ENCODE measurements around the gene RGS17.
A peak's percentile ranks its signal among the peaks of the same experiment; 100 is the strongest.
"Not testable (repeated sequence)": the region's sequence is repeated elsewhere in the genome, so short reads cannot be mapped to it uniquely, and the experiment has no call there.

Gene RGS17

GRCh38 chr6:153032255-153032882 is 98.7 kb downstream of the RGS17 start:
- DNase-seq (ENCODE audit: low spot score): peak; percentile 25

DNA sequence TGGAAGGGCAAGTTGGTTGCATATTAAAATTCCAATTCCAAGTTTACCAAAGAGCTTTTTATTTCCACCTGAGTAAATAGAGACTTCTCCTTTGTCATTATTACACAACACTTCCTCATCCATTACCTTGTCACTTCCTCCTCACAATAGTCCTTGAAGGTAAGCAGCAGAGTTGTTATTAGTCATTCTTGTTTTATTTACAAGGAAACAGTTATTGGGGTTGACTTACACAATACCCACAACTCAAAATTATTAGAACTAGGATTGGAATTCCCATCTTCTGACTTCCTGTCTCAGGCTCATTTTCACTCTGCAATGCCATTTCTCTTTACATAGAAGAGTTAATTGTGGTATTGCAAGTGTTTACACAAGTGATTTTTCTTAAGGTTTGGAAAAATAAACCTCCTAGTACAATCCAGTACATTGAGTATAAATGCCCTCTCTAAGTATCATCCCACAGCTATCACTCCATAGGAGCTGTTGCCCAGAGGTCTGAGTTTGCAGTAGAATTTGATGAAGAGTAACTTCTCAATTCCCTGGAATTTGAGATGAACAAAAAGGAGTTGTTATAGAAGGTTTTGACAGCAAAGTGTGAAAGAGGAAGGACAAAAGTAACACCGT is 99.6 kb downstream of the RGS17 start:
- DNase-seq (ENCODE audit: low spot score): no peak

DNA sequence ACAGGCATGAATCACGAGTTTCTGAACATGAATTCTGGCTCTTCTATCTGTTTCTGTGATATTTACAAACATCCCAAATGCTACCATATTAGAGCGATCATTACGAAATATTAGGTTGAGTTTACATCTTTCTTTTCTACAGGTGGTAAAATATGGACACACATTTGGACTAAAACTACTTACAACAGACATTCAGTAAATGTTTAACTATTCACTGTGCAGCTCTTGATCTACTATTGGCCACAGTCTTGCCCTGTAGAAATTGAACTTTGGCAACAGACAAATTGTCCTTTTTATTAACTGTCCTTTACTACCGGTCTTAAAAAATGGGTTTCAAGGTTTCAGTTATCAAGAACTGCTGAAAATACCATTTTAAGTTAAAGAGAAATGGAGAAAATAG is 102.1 kb downstream of the RGS17 start:
- DNase-seq (ENCODE audit: low spot score): no peak

GRCh38 chr6:153028286-153028685 is 102.8 kb downstream of the RGS17 start:
- DNase-seq (ENCODE audit: low spot score): no peak

GRCh38 chr6:153027480-153027879 is 103.6 kb downstream of the RGS17 start:
- DNase-seq (ENCODE audit: low spot score): no peak

DNA sequence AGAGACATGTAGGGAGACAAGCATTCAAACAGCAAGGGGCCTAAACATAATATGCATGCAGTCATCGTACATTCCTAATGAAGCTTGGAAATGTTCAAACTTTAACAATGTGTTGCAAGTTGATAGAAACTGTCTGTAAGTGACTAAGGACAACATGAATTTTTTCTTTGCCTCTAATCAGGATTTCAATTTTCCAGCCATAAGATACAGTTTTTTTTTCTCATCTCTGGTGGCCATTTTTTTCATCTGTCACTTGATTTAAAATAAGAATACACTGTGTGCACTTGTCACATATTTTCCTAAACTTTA is 106.4 kb downstream of the RGS17 start:
- DNase-seq (ENCODE audit: low spot score): no peak

DNA sequence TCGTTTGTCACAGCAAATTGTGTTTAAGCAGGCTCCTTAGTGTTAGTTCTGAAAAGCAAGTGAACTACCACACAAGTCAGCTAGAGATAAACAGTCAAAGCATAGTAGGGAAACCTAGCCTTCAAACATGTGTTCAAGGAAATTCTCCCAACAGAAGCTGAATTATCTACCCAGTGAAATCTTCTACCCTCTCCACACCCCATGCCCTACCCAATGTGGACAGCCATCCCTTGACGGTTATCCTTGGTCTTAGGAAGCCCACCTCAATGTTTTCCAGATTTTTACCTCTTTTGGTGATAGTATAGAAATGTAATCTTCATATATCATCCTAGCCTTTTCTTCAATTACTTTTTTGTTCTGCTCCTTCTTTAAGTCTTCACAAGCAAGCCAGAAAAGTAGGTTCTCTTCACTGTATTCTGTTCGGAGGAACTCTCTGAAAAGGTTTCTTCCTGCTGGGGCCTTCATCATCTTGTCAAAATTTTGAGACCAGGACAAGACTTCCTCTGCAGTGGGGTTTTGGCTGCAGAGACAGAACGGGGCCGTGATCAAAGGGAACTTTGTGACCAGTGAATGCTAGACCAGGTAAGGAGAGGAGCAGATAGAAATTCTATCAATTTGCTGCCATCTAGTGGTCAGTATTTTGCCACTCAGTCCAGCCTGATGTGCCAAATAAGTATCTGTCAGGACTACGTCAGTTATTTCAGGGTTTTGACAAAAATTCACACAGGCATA is 106.9 kb downstream of the RGS17 start:
- peak; percentile 47 for DNase-seq (ENCODE audit: low spot score)

GRCh38 chr6:153018355-153018754 is 112.7 kb downstream of the RGS17 start:
- no peak for DNase-seq (ENCODE audit: low spot score)

GRCh38 chr6:153016846-153017245 is 114.2 kb downstream of the RGS17 start:
- no peak for DNase-seq (ENCODE audit: low spot score)

GRCh38 chr6:153015094-153015640 is 115.9 kb downstream of the RGS17 start:
- no peak for DNase-seq (ENCODE audit: low spot score)

GRCh38 chr6:153013438-153013837 is 117.6 kb downstream of the RGS17 start:
- no peak for DNase-seq (ENCODE audit: low spot score)

GRCh38 chr6:153012856-153013255 is 118.2 kb downstream of the RGS17 start:
- DNase-seq (ENCODE audit: low spot score): no peak

DNA sequence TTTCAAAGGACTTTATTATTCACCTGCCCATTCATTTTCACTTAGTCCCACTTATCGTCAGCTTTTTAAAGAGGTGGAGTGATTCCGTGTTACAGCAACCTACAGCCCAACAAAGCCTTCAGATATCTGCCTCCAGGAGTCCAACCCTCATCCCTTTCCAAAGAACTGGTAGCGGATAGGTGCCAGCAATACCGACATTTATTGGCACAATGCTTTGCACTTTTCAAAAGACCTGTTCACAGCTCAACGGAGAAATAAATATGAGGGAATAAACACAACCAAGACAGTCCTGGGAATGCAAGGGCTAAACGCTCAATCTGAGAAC is 127.8 kb downstream of the RGS17 start:
- peak; percentile 10 for DNase-seq (ENCODE audit: low spot score)

GRCh38 chr6:153002613-153003365 is 128.3 kb downstream of the RGS17 start, which contains the start of gene MTRF1L:
Gene MTRF1L, minus strand, starts transcription at chr6:153002709. Its CDS starts 24 bp downstream, at chr6:153002685.
- DNase-seq (ENCODE audit: low spot score): peak; percentile 92

DNA sequence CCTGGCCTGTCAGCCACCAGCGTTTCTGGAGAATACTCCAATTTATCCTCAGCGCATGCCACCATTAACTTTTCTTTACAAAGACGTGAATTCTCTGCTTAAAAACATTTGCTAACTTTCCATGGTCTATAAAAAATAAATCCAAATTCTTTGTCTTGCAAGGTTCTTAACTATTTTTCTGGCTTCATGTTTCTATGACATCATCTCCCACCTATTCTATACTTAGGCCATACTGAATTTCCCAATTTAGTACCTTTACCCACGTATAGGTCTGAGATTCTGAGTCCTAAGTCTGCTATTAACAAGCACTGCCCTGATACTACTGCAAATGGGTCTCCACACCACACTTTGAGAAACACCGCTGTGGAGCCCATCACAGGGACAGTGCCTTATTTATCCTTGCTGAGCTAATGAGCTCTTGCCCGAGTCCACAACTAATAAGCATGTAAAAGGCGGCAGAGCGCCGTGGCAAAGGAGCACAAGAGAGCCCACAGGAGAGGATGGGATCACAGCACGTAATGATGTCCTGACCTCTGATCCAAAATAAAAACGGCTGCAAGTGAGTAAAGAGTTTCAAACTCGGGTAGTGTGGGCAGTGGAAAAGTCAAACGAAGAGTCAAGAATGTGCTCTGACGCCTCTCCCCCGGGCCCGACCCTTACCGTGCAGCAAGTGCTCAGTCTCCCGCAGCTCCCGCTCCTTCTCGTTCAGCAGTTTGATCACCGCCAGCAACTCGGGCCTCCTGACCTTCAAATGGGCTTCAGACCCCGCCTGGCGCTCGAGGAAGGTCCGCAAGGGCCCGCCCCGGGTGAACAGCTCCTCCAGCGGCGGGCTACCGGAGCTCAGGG is 129.1 kb downstream of the RGS17 start:
- DNase-seq (ENCODE audit: low spot score): peak; percentile 12

- DNase-seq (ENCODE audit: low spot score): not testable (repeated sequence)
Measured at GRCh38 chr6:153000790-153001189, 130.3 kb downstream of the RGS17 start.

GRCh38 chr6:153000243-153000642 is 130.8 kb downstream of the RGS17 start:
- no peak for DNase-seq (ENCODE audit: low spot score)

DNA sequence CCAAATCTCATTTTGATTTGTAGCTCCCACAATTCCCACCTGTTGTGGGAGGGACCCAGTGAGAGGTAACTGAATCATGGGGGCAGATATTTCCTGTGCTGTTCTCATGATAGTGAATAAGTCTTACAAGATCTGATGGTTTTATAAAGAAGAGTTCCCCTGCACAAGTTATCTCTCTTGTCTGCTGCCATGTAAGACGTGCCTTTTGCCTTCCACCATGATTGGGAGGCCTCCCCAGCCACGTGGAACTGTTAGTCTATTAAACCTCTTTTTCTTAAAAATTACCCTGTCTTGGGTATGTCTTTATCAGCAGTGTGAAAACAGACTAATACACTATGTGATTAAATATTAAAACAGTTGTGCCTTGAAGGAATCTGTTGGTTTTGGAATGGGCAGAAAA is 131.5 kb downstream of the RGS17 start:
- not testable (repeated sequence) for DNase-seq (ENCODE audit: low spot score)

GRCh38 chr6:152993847-152994246 is 137.2 kb downstream of the RGS17 start:
- DNase-seq (ENCODE audit: low spot score): no peak

GRCh38 chr6:152993431-152993830 is 137.7 kb downstream of the RGS17 start:
- DNase-seq (ENCODE audit: low spot score): no peak

- no peak for DNase-seq (ENCODE audit: low spot score)
Measured at GRCh38 chr6:152986978-152987377, 144.1 kb downstream of the RGS17 start.

- DNase-seq (ENCODE audit: low spot score): not testable (repeated sequence)
Measured at GRCh38 chr6:152985300-152985699, 145.8 kb downstream of the RGS17 start.

All from globus pallidus (tissue), 1 donor.